Caki2 (cell line): ENCODE data around the gene ZFYVE21. TPM values are rescaled to one million over a fixed set of nuclear protein-coding genes. Genes with fewer than 3 reads are reported as not detected.

Experiments used
- DNase-seq: peaks from one replicate; pipeline ENCODE4 v3.0.0-alpha.2; 2015; ENCODE audit warnings: low read depth
- in situ Hi-C: cut with HindIII; loops from 2 replicates; pipeline ENCODE4 v1.10.0; 2016; ENCODE audit warnings: low sequenced_read_pairs, low pct_unique_long_range_greater_than_20kb, mixed read lengths
- total RNA-seq: library from RNA; depleted of rRNA; stranded (reverse); fragments of >200 nt; shearing (Covaris generic); gene quantifications from 2 replicates; pipeline ENCODE4 v1.2.3, GENCODE V29; 2014; ENCODE audit warnings: low replicate concordance

The ZFYVE21 gene
- total RNA-seq, 1 experiment from 2014 or later, result 12.3 TPM

- in situ Hi-C loops, result no loop called here
- no peak for DNase-seq
Observed at GRCh38 chr14:103741876-103742275, 26.3 kb downstream of the ZFYVE21 start.

DNA sequence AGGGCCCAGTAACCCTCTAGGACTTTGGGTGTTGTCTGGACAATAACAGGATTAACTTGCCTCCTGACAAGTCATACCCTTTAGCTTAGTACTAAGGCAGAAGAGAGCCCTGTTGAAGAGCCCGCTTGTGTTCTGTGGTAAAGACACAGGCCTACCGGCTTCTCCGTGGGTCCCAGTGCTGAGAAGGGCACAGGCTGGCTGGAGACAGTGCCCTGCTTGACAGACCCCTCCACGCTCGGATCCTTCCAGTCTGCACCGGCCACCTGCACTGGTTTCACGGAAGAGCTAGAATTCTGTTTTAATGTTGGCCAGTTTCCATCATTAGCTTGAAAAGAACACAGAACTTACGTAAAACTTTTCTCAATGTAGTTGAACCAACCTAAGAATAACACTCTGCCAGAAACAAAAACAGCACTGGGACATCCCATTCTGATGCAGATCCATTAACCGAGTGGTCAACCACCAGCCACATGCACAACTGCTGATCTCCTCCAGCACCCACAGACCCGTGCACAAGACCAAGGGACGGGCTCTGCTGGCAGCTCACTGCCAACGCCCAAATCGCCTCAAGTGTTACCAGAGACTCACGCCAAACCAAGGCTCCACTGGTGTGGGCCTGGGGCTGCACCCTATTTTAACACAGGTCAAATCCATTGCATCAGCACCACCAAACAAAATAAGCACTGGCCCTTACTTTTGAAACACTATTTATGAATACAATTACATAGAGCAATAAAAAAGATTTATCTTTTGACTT is 27.1 kb downstream of the ZFYVE21 start:
- no peak for DNase-seq
- in situ Hi-C loops, result no loop called here

DNA sequence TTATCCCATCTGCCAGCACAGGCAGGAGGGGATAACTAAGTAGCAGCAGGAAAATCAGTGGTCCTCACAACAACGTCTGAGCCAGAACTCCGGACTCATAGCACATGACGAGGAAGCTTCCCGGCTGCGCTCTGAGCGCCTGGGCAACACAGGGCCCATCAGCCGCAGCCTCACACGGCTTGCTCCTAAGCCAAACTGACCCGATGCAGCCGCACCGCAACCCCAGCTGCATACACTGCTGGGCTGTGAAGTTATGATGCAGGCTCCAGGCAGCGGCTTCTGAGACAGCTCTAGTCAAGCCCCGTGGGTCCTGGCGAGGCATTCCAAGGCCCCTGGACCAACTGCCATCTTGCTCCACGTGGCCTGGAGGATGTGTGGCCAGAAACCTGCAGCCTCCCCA is 28.1 kb downstream of the ZFYVE21 start:
- DNase-seq, result no peak
- in situ Hi-C loops, result no loop called here

DNA sequence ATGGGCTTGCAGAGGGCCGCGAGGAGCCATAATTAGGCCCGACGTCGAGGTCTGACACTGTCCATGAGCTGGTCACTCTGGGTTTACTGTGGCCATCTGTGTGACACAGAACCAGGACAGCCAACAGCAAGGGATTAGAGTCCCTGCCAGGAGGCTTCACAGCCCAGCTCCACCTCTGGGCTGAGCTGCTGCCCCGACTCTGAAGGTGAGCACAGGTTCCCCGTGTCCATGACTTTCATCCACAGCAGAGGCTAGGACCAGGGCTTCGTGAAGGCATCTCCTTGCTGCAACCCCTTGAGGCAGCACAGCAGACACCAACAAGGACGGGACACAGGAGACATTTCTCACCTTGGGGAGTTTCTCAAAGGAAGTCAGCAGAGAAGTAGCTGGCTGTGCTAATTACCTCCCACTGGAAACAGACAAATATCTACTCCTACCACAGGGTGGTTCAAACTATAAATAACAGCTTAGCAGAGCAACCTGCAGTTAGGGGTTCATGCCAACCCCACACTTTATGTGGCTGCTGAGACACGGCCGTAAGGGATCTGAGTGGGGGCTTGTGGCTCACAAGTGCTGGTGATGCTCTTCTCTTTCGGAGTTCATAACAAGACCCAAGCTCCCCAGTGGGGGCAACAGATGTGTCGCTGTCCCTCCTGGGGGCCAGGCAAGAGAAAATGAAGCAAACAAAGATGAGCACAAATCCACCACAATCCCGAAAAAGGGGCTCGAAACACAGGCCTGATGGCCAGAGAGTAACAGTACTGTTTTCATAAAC is 29.2 kb downstream of the ZFYVE21 start:
- DNase-seq, result no peak
- in situ Hi-C loops, result no loop called here

- in situ Hi-C loops, result no loop called here
- DNase-seq, result no peak
Observed at GRCh38 chr14:103745424-103745823, 29.8 kb downstream of the ZFYVE21 start.

DNA sequence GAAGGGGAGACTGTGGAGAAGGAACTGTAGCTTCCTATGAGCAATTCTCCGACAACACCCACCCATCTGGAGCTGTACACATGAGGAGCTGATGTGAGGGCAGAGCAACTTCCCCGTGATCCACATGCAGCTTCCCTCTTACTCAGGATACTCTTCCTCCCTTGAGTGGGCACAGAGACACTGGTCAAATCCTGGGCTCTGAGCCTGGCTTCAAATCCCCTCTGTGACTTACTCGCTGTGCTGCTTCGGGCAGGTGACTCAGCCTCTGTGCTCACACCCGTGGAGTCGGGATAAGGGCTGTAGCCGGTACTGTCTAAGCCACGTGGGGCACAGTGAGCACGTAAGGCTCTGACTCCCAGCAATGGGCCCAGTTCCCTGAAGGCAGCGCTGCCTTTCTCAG is 31.1 kb downstream of the ZFYVE21 start:
- DNase-seq, result no peak
- in situ Hi-C loops, result no loop called here

DNA sequence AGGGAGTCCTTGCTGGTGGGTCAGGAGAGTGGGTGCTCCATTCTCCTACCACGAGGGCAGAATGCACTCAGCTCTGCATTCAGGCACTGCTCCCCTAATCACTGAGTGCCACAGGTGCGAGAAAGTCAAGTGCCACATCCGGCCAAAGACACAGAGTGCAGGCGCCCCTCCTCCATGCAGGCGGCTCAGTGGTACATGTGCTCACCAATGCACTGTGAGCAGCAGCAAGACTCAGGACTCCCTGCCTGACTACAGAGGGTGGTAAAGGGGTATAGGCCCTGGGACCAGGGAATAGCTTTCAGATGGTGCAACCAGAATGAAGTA is 32.9 kb downstream of the ZFYVE21 start:
- in situ Hi-C loops, result no loop called here
- DNase-seq, result no peak

GRCh38 chr14:103749452-103749851 is 33.8 kb downstream of the ZFYVE21 start:
- in situ Hi-C loops, result no loop called here
- DNase-seq, result no peak

GRCh38 chr14:103749860-103750259 is 34.2 kb downstream of the ZFYVE21 start:
- no peak for DNase-seq
- in situ Hi-C loops, result no loop called here

DNA sequence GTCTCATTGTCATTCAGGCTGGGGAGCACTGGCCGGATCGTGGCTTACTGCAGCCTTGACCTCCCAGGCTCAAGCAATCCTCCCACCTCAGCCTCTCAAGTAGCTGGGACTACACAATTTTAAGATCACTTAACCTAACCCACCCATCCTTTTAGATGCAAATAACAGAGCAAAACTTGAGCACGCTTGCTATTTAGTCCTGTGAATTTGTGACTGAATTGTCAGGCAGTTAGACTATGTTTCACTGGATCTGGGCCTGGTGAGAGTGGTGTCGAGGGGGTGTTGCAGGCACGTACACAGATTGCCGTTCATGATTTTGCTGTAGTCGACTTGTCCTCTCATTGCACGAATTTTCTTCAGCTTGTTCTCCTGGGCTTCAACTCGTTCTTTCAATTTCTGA is 38.2 kb downstream of the ZFYVE21 start:
- in situ Hi-C loops, result no loop called here
- no peak for DNase-seq

GRCh38 chr14:103755060-103755459 is 39.5 kb downstream of the ZFYVE21 start:
- no peak for DNase-seq
- in situ Hi-C loops, result no loop called here

DNA sequence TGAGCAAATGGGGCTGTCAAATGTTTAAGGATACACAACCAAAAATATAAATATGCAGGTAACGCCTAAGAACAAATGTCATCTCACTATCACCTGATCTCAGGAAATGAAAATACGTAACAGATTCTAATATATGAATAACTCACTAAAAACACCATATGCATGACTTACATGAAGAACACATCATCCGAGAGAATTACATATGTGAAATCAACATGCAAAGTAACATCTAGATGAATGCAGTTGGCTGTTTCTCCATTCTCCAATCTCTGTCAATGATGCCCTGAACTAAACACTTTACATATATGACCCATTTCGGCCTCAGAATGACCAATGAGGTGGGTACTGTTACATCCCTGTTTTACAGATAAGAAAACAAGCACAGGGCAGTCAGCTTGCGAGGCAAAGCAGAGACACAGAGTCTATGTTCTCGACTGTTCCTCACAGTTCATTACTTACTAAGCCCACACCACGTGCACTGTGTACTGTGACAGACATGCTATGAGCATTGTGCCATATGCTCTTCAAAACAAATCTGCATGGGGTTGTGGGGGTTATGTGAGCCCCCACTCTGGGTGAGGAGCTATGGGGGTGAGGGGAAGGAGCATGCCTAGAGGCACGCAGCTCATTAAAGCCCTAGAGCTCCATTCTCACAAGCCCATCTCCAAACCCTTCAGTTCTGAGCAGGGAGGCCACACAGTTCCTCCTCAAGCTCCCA is 42.6 kb downstream of the ZFYVE21 start:
- DNase-seq, result no peak
- in situ Hi-C loops, result no loop called here

DNA sequence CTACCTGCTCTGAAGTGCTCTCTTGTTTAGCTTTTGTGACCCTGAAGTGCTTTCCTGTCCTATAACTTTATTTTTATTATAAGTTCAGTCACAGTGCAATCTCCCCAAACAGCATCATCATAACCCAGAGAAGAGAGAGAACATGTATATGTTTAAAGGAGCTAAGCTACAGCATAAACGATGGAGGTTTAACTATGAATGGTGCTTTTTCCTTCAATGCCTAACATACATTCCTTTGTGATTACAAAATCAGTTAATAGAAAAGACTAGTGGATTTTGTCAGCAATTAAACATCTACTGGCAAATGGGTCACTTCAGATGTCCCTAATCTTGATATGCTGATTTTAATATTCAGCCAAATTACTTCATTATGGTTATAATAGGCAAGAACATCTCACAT is 46.4 kb downstream of the ZFYVE21 start:
- DNase-seq, result no peak
- in situ Hi-C loops, result no loop called here

- in situ Hi-C loops, result no loop called here
Observed at GRCh38 chr14:103762541-103762940, 46.9 kb downstream of the ZFYVE21 start.

DNA sequence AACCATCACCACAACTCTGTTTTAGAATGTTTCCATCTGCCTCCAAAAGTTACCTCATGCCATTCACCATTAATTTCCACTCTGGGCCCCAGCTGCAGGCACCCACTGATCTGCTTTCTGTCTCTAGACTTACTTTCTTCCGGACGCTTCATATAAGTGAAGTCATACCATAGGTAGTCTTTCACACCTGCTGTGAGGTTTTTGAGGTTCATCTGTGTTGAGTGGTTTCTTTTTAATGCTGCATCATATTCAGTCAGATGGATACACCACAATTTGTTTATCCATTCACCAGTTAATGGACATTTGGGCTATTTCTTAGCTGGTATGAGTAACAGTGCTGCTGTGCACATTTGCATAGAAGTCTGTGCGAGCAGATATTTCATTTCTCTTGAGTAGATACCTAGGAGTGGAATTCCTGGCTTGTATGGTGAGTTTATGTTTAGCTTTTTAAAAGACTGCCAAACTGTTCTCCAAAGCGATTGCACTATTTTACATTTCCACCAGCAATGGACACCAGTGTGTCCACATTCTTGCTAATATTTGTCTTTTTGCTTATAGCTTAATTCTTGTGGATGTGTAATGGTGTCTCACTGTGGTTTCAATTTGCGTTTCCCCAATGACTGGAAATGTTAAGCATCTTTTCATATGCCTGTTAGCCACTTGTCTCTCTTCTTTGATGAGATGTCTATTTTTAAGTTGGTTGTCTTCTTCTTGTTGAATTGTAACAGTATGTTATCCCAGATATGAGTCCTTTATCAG is 48.3 kb downstream of the ZFYVE21 start:
- DNase-seq, result no peak
- in situ Hi-C loops, result no loop called here

More at GRCh38 chr14:103762541-103762940, 46.9 kb downstream of the ZFYVE21 start:
- no peak for DNase-seq

- in situ Hi-C loops, result no loop called here
- no peak for DNase-seq
Observed at GRCh38 chr14:103765526-103765925, 49.9 kb downstream of the ZFYVE21 start.

DNA sequence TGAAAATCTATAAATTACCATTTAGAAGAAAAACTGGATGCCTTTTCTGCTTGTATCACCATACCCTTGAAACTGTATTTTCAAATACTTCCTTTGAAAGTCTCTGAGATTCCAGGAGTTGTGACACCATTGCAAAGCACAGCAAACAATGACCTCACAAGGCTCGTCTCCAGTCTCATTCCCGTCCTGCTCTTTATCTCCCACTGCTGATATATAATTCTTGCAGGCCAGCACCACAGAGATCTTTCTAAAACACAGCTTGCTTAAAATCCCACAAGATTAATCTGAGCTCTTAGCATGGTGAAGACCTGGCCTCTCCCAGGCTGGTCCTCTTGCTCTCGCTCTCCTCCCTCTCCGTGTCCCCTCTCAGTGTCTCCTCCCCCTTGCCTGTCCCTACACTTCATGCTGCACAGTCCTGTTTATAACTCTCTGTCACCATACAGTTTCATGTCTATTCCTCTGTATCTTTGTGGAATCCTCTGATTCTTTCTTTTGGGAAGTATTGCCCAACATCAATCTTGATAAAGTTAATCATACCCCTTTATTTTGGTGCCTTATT is 51.8 kb downstream of the ZFYVE21 start:
- in situ Hi-C loops, result no loop called here
- DNase-seq, result no peak

- in situ Hi-C loops, result no loop called here
- no peak for DNase-seq
Observed at GRCh38 chr14:103770500-103770899, 54.9 kb downstream of the ZFYVE21 start.
